WTC11 (cell line): ENCODE results near the gene EOGT.

Experiments
- ATF1 ChIP-seq: sonication (generic); formaldehyde crosslinking; IDR thresholded peaks from 2 replicates; pipeline ENCODE4 v1.8.1; 2023; ENCODE audit warnings: mild to moderate bottlenecking, moderate library complexity, missing genetic modification reagents
- SP1 ChIP-seq: sonication (generic); formaldehyde crosslinking; conservative IDR thresholded peaks from 2 replicates; pipeline ENCODE4 v1.8.1; 2022; ENCODE audit warnings: missing genetic modification reagents
- ZNF512 ChIP-seq: sonication (generic); formaldehyde crosslinking; IDR thresholded peaks from 2 replicates; pipeline ENCODE4 v1.8.1; 2022; ENCODE audit warnings: missing genetic modification reagents, borderline replicate concordance
- TF ChIP-seq, protein P1 (sequence below): fragments of 200-600 bp; IDR thresholded peaks from 2 replicates; pipeline ENCODE4 v1.8.0; 2022; ENCODE audit warnings: antibody characterized with exemption

DNA sequence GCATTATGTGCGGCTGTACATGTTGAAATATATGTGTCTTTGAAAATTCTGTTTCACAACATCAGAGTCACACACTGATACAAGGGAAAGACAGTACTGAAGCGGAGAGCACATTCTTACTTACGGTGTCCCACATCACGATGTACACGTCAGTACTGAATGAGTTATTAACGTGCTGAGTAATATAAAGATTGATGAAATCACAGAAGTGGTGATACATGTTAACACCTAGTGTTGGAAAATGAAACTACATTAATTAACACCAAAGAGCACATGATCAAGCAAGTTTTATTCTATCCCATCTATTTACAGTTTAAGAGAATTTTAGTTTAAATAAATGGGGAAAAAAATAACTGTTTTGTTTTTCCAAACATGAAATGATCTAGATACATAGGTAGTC is 15.6 kb downstream of the EOGT start:
- TF ChIP-seq, protein P1, sequence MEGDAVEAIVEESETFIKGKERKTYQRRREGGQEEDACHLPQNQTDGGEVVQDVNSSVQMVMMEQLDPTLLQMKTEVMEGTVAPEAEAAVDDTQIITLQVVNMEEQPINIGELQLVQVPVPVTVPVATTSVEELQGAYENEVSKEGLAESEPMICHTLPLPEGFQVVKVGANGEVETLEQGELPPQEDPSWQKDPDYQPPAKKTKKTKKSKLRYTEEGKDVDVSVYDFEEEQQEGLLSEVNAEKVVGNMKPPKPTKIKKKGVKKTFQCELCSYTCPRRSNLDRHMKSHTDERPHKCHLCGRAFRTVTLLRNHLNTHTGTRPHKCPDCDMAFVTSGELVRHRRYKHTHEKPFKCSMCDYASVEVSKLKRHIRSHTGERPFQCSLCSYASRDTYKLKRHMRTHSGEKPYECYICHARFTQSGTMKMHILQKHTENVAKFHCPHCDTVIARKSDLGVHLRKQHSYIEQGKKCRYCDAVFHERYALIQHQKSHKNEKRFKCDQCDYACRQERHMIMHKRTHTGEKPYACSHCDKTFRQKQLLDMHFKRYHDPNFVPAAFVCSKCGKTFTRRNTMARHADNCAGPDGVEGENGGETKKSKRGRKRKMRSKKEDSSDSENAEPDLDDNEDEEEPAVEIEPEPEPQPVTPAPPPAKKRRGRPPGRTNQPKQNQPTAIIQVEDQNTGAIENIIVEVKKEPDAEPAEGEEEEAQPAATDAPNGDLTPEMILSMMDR: no peak
- no peak for TF ChIP-seq ZNF512 (CRISPR knock-in tag)
- no peak for TF ChIP-seq SP1 (CRISPR knock-in tag)
- no peak for TF ChIP-seq ATF1 (CRISPR knock-in tag)
